GM23338 (cell line): ENCODE measurements around the gene UBN2.

Experiments
- CREB1 ChIP-seq: fragments of 250-450 bp; sonication (Bioruptor Pico); IDR thresholded peaks from 2 replicates; pipeline ENCODE4 v1.5.0; 2020; ENCODE audit warnings: low read depth, mild to moderate bottlenecking, moderate library complexity
- CTCF ChIP-seq, 2 experiments: fragments of 200-600 bp in 1 of 2; sonication (generic) in 1 of 2; conservative IDR thresholded peaks; 2 replicates each; pipeline versions ENCODE4 v1.5.1 to v1.6.1; 2016 to 2017; ENCODE audit warnings: antibody characterized with exemption in 2 of 2, low read depth in 2 of 2, mild to moderate bottlenecking in 2 of 2, moderate library complexity in 1 of 2
- EZH2 ChIP-seq: fragments of 200-600 bp; sonication (generic); IDR thresholded peaks from one replicate; pipeline ENCODE4 v1.8.0; 2017; ENCODE audit warnings: antibody characterized with exemption, mild to moderate bottlenecking, low read depth; ENCODE audit not compliant: unreplicated experiment
- POLR2AphosphoS5 ChIP-seq: IDR thresholded peaks from 2 replicates; pipeline ENCODE4 v1.6.1; 2016; ENCODE audit warnings: antibody characterized with exemption, low read depth
- ZNF331 ChIP-seq: fragments of 250-450 bp; sonication (Bioruptor Pico); IDR thresholded peaks from 2 replicates; pipeline ENCODE4 v1.5.0; 2020; ENCODE audit warnings: low read depth, mild to moderate bottlenecking, moderate library complexity

- no peak for TF ChIP-seq ZNF331
- no peak for TF ChIP-seq CTCF (conservative IDR thresholded peaks at IDR 0.05; ENCODE audit: low read depth in 2 of 2)
- no peak for TF ChIP-seq POLR2AphosphoS5
- no peak for TF ChIP-seq CREB1 (CRISPR knock-in tag)
- TF ChIP-seq EZH2 = no peak
Measured at GRCh38 chr7:139200382-139200781, 30.7 kb upstream of the UBN2 start.
